Stimulated activated CD4-positive, alpha-beta T cell treated with anti-CD3 and anti-CD28 coated beads, Interleukin-4, amount 100 ng/mL, for 24 hours (primary cell): ENCODE data around the gene SYT13.
"Not testable (repeated sequence)": the region's sequence is repeated elsewhere in the genome, so short reads cannot be mapped to it uniquely, and the experiment has no call there.

Source experiments
- DNase-seq: peaks from one replicate; pipeline ENCODE4 v3.0.0-alpha.2; 2020

SYT13 gene

DNA sequence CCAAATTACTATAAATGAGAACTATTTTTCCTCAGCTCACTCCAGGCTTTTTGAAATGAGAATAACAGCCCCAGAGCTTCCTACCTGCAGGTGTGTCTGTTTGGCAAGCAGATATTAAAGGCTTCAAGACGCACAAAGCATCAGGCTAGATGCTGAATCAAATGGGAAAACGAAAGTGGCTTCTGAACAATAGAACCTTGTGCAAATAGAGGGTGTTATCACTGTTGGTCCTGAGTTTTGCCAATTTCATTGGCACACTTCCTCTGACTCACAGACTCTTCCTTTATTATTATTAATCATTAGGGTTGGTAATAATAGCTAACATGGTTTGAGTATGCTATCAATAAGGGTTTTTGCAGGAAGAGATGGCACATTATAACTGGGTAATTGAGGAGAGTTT lies 13.4 kb downstream of the SYT13 start:
- DNase-seq = no peak

DNA sequence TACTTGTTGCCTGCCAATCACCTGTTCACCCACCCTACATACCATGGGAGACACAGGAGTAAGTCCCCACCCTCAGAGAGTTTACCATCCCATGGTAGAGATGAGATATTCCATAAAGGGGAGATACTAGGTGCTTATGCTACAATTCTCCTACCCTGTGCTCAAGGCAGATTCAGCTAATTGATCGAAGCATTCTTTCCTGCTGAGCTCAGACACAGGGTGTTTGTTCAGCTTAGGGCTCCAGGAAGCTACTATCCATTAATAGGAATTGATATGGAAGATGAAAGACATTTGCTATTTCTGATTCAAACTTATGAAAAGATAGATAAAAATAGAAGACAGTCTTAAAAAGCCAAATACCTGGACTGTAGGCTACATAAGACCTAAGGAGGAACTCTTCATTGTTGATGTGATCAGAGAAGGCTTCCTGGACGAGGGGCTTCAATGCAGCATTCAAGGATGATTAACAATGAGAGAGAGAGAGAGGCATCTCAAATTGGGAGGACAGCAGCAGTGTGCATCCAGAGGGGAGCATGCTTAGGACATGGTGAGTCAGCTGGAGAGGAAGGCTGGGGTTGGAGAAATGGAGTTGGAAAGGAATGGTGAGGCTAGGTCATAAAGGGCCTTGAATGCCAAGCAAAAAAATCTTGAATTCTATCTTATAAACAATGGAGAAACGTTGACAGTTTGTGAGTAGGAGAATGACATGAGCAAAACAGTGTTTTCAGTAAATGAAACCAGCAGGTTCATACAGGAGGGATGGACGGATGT lies 15.0 kb downstream of the SYT13 start:
- DNase-seq = no peak

DNA sequence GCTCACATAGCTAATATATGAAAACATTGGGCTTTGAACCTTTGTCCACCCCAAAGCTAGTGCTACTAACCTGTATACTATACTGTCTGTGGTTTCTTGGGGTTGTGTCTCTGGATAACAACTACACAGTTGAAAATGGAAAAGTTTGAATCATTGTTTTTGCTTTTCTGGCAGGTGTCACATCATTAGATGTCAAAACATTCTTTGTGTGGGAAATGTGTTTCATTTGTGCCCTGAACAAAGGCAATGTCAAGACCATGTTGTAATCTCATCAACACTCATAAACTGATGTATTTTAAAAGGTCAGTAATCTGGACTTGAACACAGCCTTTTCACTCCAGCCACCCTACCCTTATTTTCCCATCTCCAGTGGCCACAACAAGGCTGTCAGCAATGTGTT lies 16.5 kb downstream of the SYT13 start:
- DNase-seq = no peak

DNA sequence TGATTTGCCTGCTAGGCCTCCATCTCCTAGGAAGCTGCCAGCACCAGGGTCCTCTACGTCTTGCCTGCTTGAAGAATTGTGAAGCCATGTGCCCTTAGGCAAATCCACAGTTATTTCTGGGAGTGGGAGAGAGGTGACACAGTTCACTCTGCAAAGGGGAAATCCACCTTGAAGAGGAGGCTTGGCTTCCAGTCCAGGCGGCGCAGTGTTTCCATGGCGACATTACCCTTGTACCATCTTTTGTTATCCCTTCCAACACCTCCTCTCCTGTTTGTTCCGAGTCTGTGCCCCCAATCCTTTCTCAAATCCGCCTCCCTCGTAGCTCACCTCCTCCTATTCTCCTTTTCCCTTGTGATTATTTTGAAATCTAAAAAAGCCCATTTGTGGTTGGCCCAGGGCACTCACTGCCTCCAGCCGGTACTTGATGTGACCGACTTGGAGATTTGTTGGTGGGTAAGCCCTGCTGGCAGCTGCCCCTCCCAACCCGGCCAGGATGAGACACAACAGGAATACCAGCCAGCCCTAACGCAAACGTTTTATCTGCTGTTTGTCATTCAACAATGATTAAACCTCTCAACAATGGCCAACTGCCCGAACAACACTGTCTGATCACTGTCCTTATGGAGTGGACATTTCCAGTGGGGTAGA lies 18.4 kb downstream of the SYT13 start:
- no peak for DNase-seq

DNA sequence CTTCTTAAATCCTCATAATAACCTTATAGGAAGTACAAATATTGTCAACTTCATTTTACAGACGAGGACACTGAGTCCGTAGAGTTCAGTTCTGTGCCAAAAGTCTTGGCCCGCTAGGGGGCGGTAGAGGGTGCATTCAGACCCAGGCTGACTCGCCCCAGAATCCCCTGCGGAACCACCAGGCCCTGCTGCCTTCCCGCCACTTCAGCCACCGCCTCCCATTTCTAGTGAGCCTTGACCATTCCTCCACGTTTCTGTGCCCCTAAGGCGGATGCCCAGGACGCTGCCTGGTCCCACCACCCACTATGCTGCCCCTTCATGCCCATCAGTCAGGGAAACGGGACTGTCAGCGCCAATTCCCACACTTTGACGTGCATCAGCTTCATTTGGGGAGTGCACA lies 19.1 kb downstream of the SYT13 start:
- no peak for DNase-seq

GRCh38 chr11:45266676-45267020 lies 19.5 kb downstream of the SYT13 start:
- no peak for DNase-seq

DNA sequence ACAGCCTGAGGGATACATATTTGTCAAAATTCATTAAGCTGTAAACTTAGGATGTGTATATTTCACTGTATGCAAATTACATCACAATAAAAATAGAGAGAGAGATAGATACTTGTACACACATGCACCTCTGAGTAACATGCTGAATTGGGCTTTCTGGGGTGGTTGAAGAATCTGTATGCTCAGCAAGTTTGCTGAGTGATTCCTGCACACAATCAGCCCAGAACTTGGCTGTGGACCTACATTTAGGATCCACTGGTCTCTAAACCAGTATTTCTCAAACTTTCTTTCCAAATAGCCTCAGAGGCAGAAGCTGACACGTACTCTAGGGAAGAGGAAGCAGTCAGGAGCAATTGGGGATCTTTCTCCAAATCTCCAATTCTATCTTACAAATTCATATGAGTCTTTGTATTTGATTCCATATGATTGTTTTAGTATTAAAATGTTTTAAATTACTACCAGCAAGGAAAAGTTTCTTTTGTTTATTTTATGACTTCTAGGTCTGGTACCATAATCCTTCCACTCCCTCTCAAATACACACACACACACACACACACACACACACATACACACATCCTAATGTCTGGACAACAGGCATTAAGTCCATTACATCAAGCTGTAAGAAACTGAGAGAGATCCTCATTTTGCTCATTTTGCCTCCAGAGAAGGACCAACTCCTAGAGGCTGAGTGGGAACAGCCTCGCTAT lies 20.0 kb downstream of the SYT13 start:
- DNase-seq = no peak

DNA sequence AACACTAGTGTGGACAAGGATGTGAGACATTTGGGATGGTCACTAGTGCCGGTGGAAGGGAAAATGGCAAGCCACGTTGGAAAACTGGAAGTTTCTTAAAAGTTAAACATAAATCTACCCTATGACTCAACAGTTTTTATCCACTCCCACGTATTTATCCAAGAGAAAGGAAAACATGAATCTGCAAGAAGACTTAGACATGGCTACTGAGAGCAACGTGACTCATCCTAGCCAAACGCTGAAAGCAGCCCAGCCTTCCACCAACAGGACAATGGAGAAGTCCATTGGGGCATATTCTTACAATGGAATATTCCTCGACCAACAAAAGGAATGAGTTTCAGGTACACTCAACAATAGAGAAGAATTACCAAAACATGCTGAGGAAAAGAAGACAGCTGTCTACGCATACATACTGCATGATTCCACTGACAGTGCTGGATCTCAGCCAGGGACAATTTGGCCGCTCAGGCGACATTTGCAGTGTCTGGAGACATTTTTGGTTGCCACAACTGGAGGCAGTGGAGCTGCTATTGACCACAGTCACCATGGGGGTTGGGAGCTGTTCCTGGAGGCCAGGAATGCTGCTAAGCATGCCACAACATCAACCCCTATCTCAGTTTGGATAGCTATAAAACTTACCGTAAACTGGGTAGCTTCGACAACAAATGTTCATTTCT lies 21.2 kb downstream of the SYT13 start:
- no peak for DNase-seq

- DNase-seq = no peak
Measured at GRCh38 chr11:45263773-45264172, 22.4 kb downstream of the SYT13 start.

- DNase-seq = no peak
Measured at GRCh38 chr11:45262900-45263299, 23.2 kb downstream of the SYT13 start.

- DNase-seq = no peak
Measured at GRCh38 chr11:45260071-45260470, 26.1 kb downstream of the SYT13 start.

DNA sequence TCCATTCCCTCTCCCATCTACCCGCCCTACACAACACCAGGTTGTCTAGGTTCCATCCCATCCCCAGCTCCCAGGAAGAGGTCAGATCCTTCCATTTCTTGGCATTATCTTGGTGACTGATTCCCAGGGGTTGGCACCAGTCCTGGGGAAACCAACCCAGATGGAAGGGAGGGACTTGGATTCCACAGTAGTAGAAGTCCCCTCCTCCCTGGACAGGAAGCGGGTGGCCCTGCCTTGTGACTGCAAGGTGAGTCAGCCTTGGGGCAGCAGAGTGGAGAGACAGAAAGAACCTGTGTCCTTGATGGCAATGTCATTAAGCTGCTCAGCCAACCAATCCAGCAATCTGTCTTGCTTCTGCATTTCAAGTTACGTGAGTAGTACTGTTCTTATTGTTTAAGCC lies 26.5 kb downstream of the SYT13 start:
- DNase-seq = no peak

DNA sequence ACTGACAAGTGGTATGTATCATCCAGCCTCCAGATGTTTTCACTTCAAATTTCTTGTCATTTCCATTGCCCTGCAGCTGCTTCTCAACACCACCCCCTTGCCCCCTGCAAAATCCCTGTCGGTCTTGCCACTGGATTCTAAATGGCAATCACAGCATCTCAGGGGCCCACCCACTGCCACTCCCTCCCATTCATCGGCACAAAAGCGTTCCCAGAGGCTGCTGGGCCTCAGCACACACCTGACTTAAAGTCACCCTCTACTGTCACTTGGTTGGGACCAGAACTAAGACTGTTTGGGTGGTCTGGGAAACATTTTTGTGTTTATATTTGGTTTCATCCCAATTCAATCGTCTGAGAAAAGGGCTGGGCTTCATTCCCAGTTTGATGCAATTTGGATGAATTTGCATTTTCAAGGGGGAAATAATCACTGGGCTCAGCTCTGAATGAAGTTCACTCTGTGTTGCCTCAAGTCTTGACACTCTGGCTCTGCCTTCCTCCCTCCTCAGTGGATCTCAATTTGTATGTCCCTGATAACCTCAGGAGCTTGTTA lies 27.1 kb downstream of the SYT13 start:
- no peak for DNase-seq

DNA sequence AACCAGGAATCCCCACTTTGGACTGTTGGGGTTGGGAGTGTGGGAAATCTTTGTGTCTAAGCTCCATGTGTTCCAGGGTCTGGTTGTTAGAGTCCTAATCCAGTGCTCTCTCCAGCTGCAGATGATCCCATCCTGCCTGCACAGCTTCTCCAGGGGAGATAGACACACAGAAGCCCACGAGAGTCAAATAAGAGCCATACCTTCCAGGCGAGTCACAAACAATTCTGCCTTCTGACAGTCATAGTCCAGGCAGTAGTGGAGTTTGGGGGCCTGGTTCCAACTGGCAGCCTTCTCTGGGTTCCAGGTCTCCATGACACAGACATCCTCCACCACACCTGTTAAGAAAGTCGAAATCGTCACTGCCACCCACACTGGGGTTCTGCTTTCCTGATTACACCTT lies 32.1 kb downstream of the SYT13 start:
- DNase-seq = no peak

DNA sequence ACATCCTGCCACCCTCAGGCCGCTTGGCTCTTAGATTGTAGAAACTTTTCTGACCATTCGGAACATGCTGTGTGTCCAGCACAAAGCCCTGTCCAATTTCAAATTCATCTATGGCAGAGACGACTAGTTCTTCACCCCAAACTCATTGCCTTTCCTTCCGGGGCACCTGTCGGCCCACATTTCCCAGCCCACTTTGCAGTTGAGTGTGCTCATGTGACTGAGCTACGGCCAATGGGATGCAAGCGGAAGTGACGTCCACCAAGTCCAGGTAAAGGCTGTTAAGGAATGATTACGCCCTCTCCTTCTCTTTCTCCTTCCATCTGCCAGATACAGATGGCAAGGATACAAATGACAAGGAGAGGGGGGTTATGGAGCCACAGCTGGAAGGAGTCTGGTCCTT lies 32.5 kb downstream of the SYT13 start:
- no peak for DNase-seq

- DNase-seq = no peak
Measured at GRCh38 chr11:45252877-45253276, 33.3 kb downstream of the SYT13 start.

DNA sequence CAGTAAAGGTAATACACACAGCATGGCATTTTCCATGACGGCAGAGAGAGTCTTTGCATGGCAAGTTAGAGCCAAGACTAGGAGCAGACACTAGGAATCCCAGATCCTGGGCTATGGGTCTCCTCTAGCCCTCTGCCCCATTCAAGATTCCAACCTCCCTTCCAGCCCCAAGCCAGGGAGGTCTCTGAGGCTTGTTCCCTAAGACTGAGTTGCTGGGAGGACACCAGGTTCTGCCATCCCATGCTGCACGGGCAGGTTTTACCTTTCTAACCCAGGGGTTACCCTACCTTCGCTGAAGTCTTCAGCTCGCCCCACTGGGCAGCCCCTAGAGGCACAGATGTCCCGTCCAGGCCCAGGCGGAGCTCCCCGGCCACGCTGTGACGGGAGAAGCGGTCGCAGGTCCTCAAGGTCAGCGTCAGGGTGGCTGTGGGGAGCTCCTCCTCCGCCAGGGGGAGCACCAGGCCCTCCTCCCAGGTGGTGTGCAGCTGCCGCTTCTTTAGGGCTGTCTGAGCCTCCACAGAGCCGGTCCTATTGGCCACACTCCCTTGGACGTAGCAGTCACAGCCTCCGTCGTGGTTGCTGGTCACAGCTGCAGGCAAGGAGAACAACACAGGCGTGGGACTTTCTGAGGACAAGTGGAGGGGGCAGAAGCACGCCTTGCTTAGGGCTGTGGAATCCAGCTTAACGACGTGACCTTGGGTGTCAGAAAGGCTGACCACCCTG lies 33.8 kb downstream of the SYT13 start:
- DNase-seq = peak; percentile 20

GRCh38 chr11:45250035-45250718 lies 36.0 kb downstream of the SYT13 start:
- DNase-seq = no peak

DNA sequence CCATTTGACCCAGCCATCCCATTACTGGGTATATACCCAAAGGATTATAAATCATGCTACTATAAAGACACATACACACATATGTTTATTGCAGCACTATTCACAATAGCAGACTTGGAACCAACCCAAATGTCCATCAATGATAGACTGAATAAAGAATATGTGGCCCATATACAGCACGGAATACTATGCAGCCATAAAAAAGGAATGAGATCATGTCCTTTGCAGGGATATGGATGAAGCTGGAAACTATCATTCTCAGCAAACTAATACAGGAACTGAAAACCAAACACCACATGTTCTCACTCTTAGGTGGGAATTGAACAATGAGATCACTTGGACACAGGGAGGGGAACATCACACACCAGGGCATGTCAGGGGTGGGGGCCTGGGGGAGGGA lies 36.8 kb downstream of the SYT13 start:
- DNase-seq = not testable (repeated sequence)

DNA sequence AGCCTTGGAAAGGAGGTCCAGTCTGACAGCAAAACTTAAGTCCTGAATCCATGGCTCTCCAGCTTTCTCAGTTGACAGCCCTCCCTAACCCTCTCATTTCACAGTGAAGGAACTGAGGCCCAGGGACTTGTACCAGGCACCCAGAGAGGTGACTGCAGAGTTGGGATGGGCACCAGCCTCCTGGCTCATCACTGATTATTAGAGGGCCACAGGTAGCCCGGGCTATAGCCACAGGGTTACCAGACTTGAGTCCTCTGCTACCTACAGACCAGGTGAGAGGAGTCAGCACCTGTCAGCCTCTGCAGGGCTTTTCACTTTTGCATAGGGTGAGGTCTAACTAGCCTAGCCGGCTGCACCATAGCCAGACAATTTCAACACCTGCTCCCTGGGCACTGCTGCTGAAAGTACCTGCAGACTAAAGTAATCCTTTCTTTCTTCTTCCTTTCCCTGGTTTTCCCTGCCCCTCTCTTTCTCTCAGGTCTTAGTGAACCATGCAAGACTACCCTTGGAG lies 37.6 kb downstream of the SYT13 start:
- DNase-seq = no peak

GRCh38 chr11:45247433-45247832 lies 38.7 kb downstream of the SYT13 start:
- no peak for DNase-seq

DNA sequence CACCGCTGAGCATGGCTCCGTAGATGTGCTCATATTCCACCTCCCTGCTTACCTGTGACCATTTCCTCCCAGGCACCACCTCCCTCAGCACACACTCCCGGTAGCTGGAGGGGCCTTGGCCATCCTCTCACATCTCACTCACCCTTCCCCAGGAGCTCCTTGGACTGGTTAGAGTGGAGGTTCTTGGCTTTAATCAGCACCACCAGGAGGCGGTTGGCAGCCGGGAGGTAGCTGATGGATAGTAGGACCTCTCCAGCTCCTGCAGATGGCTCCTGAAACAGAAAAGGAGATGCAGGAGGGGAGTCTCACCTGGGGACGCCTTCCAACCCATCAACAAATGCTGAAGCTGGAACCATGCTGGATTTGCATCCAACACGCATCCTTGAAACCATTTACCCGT lies 39.9 kb downstream of the SYT13 start:
- no peak for DNase-seq
